PC-9 (cell line): ENCODE results near the gene LAMA5. TPM values are rescaled to one million over a fixed set of nuclear protein-coding genes. Genes with fewer than 3 reads are reported as not detected.

Experiments
- BruUV-seq: library from RNA; stranded (reverse); fragments of 400-500 nt; replicated peaks from 2 replicates; lab custom pipeline; 2021; lab: Mats Ljungman, UMichigan
- CTCF ChIA-PET: fragments of 300-600 bp; sonication (Branson Sonifier 250); formaldehyde crosslinking; loops from one replicate; lab custom pipeline; 2022; ENCODE audit warnings: antibody characterized with exemption; lab: Charles Lee
- POLR2A ChIA-PET: fragments of 300-600 bp; sonication (Branson Sonifier 250); formaldehyde crosslinking; loops from one replicate; lab custom pipeline; 2022; ENCODE audit warnings: antibody characterized with exemption; ENCODE audit not compliant: unreplicated experiment; lab: Charles Lee
- DNase-seq, 2 experiments: peaks; one replicate each; pipeline versions ENCODE4 v3.0.0 to v3.0.0-alpha.2; 2015 to 2022; ENCODE audit warnings: mixed read lengths in 1 of 2
- H2AFZ ChIP-seq: fragments of 200-600 bp; sonication (generic); 2 replicates; pipeline ENCODE4 v1.8.1; 2017; ENCODE audit warnings: antibody characterized with exemption
- H3F3A ChIP-seq: fragments of 200-600 bp; sonication (generic); 2 replicates; pipeline ENCODE4 v1.8.1; 2017; ENCODE audit warnings: antibody characterized with exemption, mild to moderate bottlenecking, low read depth; ENCODE audit not compliant: insufficient read depth
- H3K27ac ChIP-seq: fragments of 200-600 bp; sonication (generic); 2 replicates; pipeline ENCODE4 v1.6.1; 2016; ENCODE audit warnings: mixed run types
- H3K27me3 ChIP-seq: fragments of 200-600 bp; sonication (generic); 2 replicates; pipeline ENCODE4 v1.6.1; 2016; ENCODE audit warnings: low read depth, mixed run types; ENCODE audit not compliant: insufficient read depth
- H3K36me3 ChIP-seq: fragments of 200-600 bp; sonication (generic); 2 replicates; pipeline ENCODE4 v1.6.1; 2016; ENCODE audit warnings: low read depth, mixed run types
- H3K4me1 ChIP-seq: fragments of 200-600 bp; sonication (generic); replicated peaks from 2 replicates; pipeline ENCODE4 v1.6.1; 2016; ENCODE audit warnings: mixed run types; ENCODE audit not compliant: insufficient read depth
- H3K4me2 ChIP-seq: fragments of 200-600 bp; sonication (generic); 2 replicates; pipeline ENCODE4 v1.6.1; 2017; ENCODE audit warnings: mixed run types
- H3K4me3 ChIP-seq: fragments of 200-600 bp; sonication (generic); 2 replicates; pipeline ENCODE4 v1.6.1; 2016; ENCODE audit warnings: mixed run types
- H3K79me2 ChIP-seq: fragments of 200-600 bp; sonication (generic); 2 replicates; pipeline ENCODE4 v1.6.1; 2017; ENCODE audit warnings: low read depth, mixed run types
- H3K9me2 ChIP-seq: fragments of 200-600 bp; sonication (generic); 2 replicates; pipeline ENCODE4 v1.8.1; 2017; ENCODE audit warnings: mild to moderate bottlenecking; ENCODE audit not compliant: insufficient read depth
- H3K9me3 ChIP-seq: fragments of 200-600 bp; sonication (generic); 2 replicates; pipeline ENCODE4 v1.8.1; 2016; ENCODE audit warnings: low read depth; ENCODE audit not compliant: insufficient read depth
- H4K20me1 ChIP-seq: fragments of 200-600 bp; sonication (generic); 2 replicates; pipeline ENCODE4 v1.8.1; 2017; ENCODE audit not compliant: insufficient read depth
- EZH2 ChIP-seq: fragments of 200-600 bp; sonication (generic); IDR thresholded peaks from 2 replicates; pipeline ENCODE4 v1.8.0; 2017; ENCODE audit warnings: antibody characterized with exemption, low read depth
- intact Hi-C: fragments of 100-400 bp; cut with micrococcal nuclease; formaldehyde crosslinking; loops from one replicate; pipeline ENCODE4 v1.10.0; 2022; ENCODE audit not compliant: unreplicated experiment
- total RNA-seq: library from RNA; stranded (reverse); gene quantifications from 2 replicates; pipeline ENCODE4 v1.2.3, GENCODE V29; 2021
- TF ChIP-seq, protein P1 (sequence below): fragments of 200-600 bp; sonication (generic); conservative IDR thresholded peaks from 2 replicates; pipeline ENCODE4 v1.6.1; 2017; ENCODE audit warnings: mixed run types, antibody characterized with exemption, mild to moderate bottlenecking, moderate library complexity

The LAMA5 gene
- total RNA-seq, 1 experiment from 2014 or later = 700 TPM

DNA sequence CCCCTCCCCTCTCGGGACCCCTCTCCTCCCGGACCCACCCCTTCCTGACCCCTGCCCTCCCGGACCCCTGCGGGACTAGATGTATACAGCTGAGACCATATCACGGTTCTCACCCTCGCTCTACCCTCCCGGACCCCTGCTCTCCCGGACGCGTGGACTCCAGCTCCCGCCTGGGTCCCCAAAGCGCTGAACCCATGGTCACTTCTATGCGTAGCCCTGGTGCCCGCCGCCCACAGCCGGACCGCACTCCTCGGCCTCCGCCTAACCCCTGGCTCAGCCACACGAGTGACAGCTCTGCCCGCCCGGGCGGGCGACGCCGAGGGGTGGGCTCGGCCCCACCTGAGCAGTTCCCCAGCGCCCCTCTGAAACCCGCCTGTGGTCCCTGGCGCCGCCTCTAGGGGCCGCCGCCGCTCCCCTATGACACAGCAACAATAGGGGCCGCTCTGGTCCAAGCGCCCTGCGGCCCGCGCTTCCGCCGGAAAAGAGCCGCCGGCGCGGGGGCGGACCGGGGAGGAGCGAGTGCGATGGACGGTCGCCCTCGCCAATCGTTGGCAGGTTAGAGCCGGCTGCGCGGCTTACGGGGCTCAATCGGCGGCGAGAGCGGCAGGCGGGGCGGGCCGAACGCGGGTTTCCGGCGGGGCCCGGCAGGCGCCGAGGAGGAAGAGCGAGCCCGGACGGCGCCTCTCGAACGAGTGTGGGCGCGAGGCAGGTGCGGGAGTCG lies 64.6 kb downstream of the LAMA5 start, which contains the start of gene ADRM1:
Gene ADRM1, plus strand, starts transcription at position 657 of the 721 bp plus-strand sequence. CDS start 572 bp downstream, outside the sequence.
- H2AFZ ChIP-seq = peak within 1 kb of the TSS; percentile 74
- TF ChIP-seq, protein P1, sequence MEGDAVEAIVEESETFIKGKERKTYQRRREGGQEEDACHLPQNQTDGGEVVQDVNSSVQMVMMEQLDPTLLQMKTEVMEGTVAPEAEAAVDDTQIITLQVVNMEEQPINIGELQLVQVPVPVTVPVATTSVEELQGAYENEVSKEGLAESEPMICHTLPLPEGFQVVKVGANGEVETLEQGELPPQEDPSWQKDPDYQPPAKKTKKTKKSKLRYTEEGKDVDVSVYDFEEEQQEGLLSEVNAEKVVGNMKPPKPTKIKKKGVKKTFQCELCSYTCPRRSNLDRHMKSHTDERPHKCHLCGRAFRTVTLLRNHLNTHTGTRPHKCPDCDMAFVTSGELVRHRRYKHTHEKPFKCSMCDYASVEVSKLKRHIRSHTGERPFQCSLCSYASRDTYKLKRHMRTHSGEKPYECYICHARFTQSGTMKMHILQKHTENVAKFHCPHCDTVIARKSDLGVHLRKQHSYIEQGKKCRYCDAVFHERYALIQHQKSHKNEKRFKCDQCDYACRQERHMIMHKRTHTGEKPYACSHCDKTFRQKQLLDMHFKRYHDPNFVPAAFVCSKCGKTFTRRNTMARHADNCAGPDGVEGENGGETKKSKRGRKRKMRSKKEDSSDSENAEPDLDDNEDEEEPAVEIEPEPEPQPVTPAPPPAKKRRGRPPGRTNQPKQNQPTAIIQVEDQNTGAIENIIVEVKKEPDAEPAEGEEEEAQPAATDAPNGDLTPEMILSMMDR = peak; percentile 89
- TF ChIP-seq EZH2 = no peak
- intact Hi-C loops = loop anchor here (1.0 to 5.0 kb wide), 7 partner anchors 56 to 490 kb away; no protein-coding TSS in a partner anchor
- H3K27ac ChIP-seq = peak within 1 kb of the TSS; percentile 82
- peak within 1 kb of the TSS; percentile 99 for H3K4me2 ChIP-seq
- H3K79me2 ChIP-seq = peaks cover 44% of the 10 kb centered on the region
- H3K4me3 ChIP-seq = peak within 1 kb of the TSS; percentile 99
- no peaks in the 10 kb centered on the region for H3K9me2 ChIP-seq
- peaks cover 64% of the 10 kb centered on the region for H3F3A ChIP-seq
- no TSS peak for BruUV-seq
- H3K36me3 ChIP-seq = peaks cover 15% of the 10 kb centered on the region; the same call in 1 of the 2 replicates
- DNase-seq = peak; percentile 86 to 99
- ChIA-PET CTCF (interaction anchor here (0.6 to 0.7 kb wide), 4 partner anchors 70 to 196 kb away, joined by 3 to 12 read pairs (median 5); partner anchors contain the start of gene RBBP8NL), POLR2A (interaction anchor here (0.7 kb wide), 1 partner anchor 103 kb away, joined by 16 read pairs; no protein-coding TSS in a partner anchor)
- no peaks in the 10 kb centered on the region for H3K9me3 ChIP-seq
- peaks cover 20% of the 10 kb centered on the region for H3K4me1 ChIP-seq
- no peaks in the 10 kb centered on the region for H3K27me3 ChIP-seq
- peaks cover 42% of the 10 kb centered on the region for H4K20me1 ChIP-seq

DNA sequence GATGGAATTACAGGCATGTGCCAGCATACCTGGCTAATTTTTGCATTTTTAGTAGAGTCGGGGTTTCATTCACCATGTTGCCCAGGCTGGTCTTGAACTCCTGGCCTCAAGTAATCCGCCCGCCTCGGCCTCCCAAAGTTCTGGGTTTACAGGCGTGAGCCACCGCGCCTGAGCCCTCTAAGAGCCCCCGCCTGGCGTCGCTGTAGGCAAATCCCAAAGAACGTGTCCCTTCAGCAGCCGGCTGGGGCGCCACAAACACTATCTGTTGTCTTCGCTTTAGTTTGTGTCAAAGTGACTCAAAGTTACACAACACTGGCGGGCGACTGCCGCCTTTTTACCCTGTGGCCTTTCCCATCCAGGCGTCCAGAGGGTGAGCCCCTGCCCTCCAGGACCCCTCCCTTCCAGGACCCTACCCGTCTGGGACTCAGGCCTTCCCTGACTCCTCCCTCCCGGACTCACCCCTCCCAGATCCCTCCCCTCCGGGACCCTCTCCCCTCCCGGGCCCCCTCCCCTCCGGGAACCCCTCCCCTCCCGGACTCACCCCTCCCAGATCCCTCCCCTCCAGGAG lies 65.3 kb downstream of the LAMA5 start:
- CTCF ChIA-PET = interaction anchor here (0.6 to 0.9 kb wide), 5 partner anchors 70 to 291 kb away, joined by 3 to 12 read pairs (median 5); partner anchors contain the start of gene RBBP8NL

More for the DNA sequence above, 65.3 kb downstream of the LAMA5 start:
- TF ChIP-seq EZH2 = no peak
- TF ChIP-seq, protein P1 = peak; percentile 74
- Histone ChIP-seq H3K9me3 (no peaks in the 10 kb centered on the region), H3K9me2 (no peaks in the 10 kb centered on the region), H3K4me1 (peaks cover 20% of the 10 kb centered on the region), H3K36me3 (peaks cover 10% of the 10 kb centered on the region; the same call in 1 of the 2 replicates), H3K27ac (peak overlapping the region; percentile 82), H3K4me2 (peak overlapping the region; percentile 82), H2AFZ (no peak overlapping the region), H3K27me3 (no peaks in the 10 kb centered on the region), H4K20me1 (peaks cover 36% of the 10 kb centered on the region), H3K4me3 (peak overlapping the region; percentile 61; the same call in 1 of the 2 replicates), H3K79me2 (peaks cover 38% of the 10 kb centered on the region), H3F3A (peaks cover 58% of the 10 kb centered on the region)
- DNase-seq = peak; percentile 93 to 94
- intact Hi-C loops = loop anchor here (1.0 to 5.0 kb wide), 7 partner anchors 57 to 490 kb away; no protein-coding TSS in a partner anchor
- BruUV-seq = no TSS peak
- POLR2A ChIA-PET = no interaction called here
